Loucy (cell line): ENCODE measurements around the gene PCDHGB1.

Experiments
- CTCF ChIP-seq: fragments of 200-600 bp; sonication (generic); conservative IDR thresholded peaks from 2 replicates; pipeline ENCODE4 v1.5.1; 2014; ENCODE audit warnings: mild to moderate bottlenecking, antibody characterized with exemption, low read length
- EZH2phosphoT487 ChIP-seq: fragments of 200-600 bp; IDR thresholded peaks from 2 replicates; pipeline ENCODE4 v1.6.1; 2018; ENCODE audit warnings: antibody characterized with exemption, mild to moderate bottlenecking, moderate library complexity, borderline replicate concordance

GRCh38 chr5:141351591-141351990, 1.7 kb downstream of the PCDHGB1 start:
- no peak for TF ChIP-seq CTCF
- TF ChIP-seq EZH2phosphoT487 = no peak
